Liver (tissue), 9 donors: Measurements from ENCODE around the gene AKAP12. TPM values are rescaled to one million over a fixed set of nuclear protein-coding genes. Genes with fewer than 3 reads are reported as not detected.

Source experiments
- DNase-seq: peaks from one replicate; pipeline ENCODE4 v3.0.0-alpha.2; 2017; ENCODE audit warnings: low spot score
- H3K27ac ChIP-seq, 2 donors: one replicate each; pipeline ENCODE4 v1.7.0; 2013; ENCODE audit warnings: inconsistent platforms in 2 of 2, low read length in 2 of 2, control low read depth in 1 of 2, low read depth in 1 of 2, mild to moderate bottlenecking in 1 of 2
- H3K27me3 ChIP-seq, 4 donors: one replicate each; pipeline versions ENCODE4 v1.6.1 to v1.7.0; 2013; ENCODE audit warnings: low read length in 3 of 4, inconsistent platforms in 1 of 4, mild to moderate bottlenecking in 1 of 4, moderate library complexity in 1 of 4; ENCODE audit not compliant: control insufficient read depth in 4 of 4, insufficient read depth in 4 of 4
- H3K36me3 ChIP-seq, 4 donors: one replicate each; pipeline versions ENCODE4 v1.6.1 to v1.7.0; 2013; ENCODE audit warnings: low read length in 3 of 4, mild to moderate bottlenecking in 3 of 4, low read depth in 1 of 4, moderate library complexity in 1 of 4; ENCODE audit not compliant: control insufficient read depth in 4 of 4, insufficient read depth in 3 of 4
- H3K4me1 ChIP-seq, 4 donors: one replicate each; pipeline versions ENCODE4 v1.6.1 to v1.7.0; 2013; ENCODE audit warnings: low read length in 3 of 4, mild to moderate bottlenecking in 3 of 4, moderate library complexity in 1 of 4; ENCODE audit not compliant: control insufficient read depth in 4 of 4, insufficient read depth in 4 of 4
- H3K4me3 ChIP-seq, 3 donors: one replicate each; pipeline versions ENCODE4 v1.6.1 to v1.7.0; 2013; ENCODE audit warnings: low read length in 3 of 3, control low read depth in 1 of 3, low read depth in 1 of 3, mild to moderate bottlenecking in 1 of 3
- H3K9ac ChIP-seq, 2 donors: one replicate each; pipeline ENCODE4 v1.7.0; 2013; ENCODE audit warnings: low read length in 2 of 2, mild to moderate bottlenecking in 2 of 2, moderate library complexity in 2 of 2, control low read depth in 1 of 2, low read depth in 1 of 2
- H3K9me3 ChIP-seq, 4 donors: one replicate each; pipeline versions ENCODE4 v1.6.1 to v1.7.0; 2013; ENCODE audit warnings: low read length in 3 of 4; ENCODE audit not compliant: control insufficient read depth in 4 of 4
- ATF3 ChIP-seq: IDR thresholded peaks from 2 replicates; pipeline ENCODE4 v1.6.1; 2016; ENCODE audit warnings: antibody characterized with exemption
- CTCF ChIP-seq: fragments of 150-350 bp; IDR thresholded peaks from 2 replicates; pipeline ENCODE4 v1.5.1; 2017; ENCODE audit warnings: improper control_type of control experiment, low read depth, low read length; ENCODE audit not compliant: missing input control
- FOXA1 ChIP-seq: IDR thresholded peaks from 2 replicates; pipeline ENCODE4 v1.6.1; 2016; ENCODE audit warnings: antibody characterized with exemption
- FOXA2 ChIP-seq: IDR thresholded peaks from 2 replicates; pipeline ENCODE4 v1.6.1; 2016; ENCODE audit warnings: antibody characterized with exemption
- GABPA ChIP-seq, 2 donors: IDR thresholded peaks in 1 of 2; conservative IDR thresholded peaks in 1 of 2; 2 replicates each; pipeline ENCODE4 v1.6.1; 2016; ENCODE audit warnings: antibody characterized with exemption in 2 of 2, mild to moderate bottlenecking in 1 of 2, moderate library complexity in 1 of 2
- HNF4A ChIP-seq, 2 donors: conservative IDR thresholded peaks; 2 replicates each; pipeline ENCODE4 v1.6.1; 2016; ENCODE audit warnings: antibody characterized with exemption in 2 of 2, mild to moderate bottlenecking in 2 of 2
- JUND ChIP-seq, 2 donors: IDR thresholded peaks; 2 replicates each; pipeline ENCODE4 v1.6.1; 2016; ENCODE audit warnings: antibody characterized with exemption in 2 of 2
- MAX ChIP-seq: IDR thresholded peaks from 2 replicates; pipeline ENCODE4 v1.6.1; 2016; ENCODE audit warnings: antibody characterized with exemption
- NR2F2 ChIP-seq: IDR thresholded peaks from 2 replicates; pipeline ENCODE4 v1.6.1; 2016; ENCODE audit warnings: antibody characterized with exemption
- RAD21 ChIP-seq, 2 donors: IDR thresholded peaks; 2 replicates each; pipeline ENCODE4 v1.6.1; 2016; ENCODE audit warnings: antibody characterized with exemption in 2 of 2, mild to moderate bottlenecking in 2 of 2
- REST ChIP-seq: IDR thresholded peaks from 2 replicates; pipeline ENCODE4 v1.6.1; 2016; ENCODE audit warnings: antibody characterized with exemption, mild to moderate bottlenecking
- RXRA ChIP-seq, 2 donors: IDR thresholded peaks; 2 replicates each; pipeline ENCODE4 v1.6.1; 2017 to 2018; ENCODE audit warnings: antibody characterized with exemption in 2 of 2, mild to moderate bottlenecking in 1 of 2
- SP1 ChIP-seq: IDR thresholded peaks from 2 replicates; pipeline ENCODE4 v1.6.1; 2018; ENCODE audit warnings: antibody characterized with exemption, mild to moderate bottlenecking
- YY1 ChIP-seq: IDR thresholded peaks from 2 replicates; pipeline ENCODE4 v1.6.1; 2016; ENCODE audit warnings: antibody characterized with exemption, mild to moderate bottlenecking
- ZBTB33 ChIP-seq: IDR thresholded peaks from 2 replicates; pipeline ENCODE4 v1.6.1; 2016; ENCODE audit warnings: antibody characterized with exemption
- WGBS: extraction: QIAGEN DNeasy Blood & Tissue Kit; methylation state at CpG from one replicate; pipeline ENCODE4 v1.1.7; 2013; 5-methylcytosine and 5-hydroxymethylcytosine counted together
- polyA plus RNA-seq, 2 donors: library from polyadenylated mRNA; stranded (reverse) in 1 of 2; unstranded in 1 of 2; fragments of 200-250 nt in 1 of 2; fragments of >200 nt in 1 of 2; fragmentation: Nextera tagmentation in 1 of 2; extraction: Ambion mirVana in 1 of 2; gene quantifications; one replicate each; pipeline versions ENCODE4 v1.2.1 to v1.2.3, GENCODE V29; 2013 to 2015
- total RNA-seq, 2 donors: library from RNA; depleted of rRNA; stranded (reverse); fragments of >200 nt; gene quantifications; one replicate each; pipeline ENCODE4 v1.2.3, GENCODE V29; 2014
- donor health status: healthy.
- donor health status: healthy.
- donor health status: healthy.
- donor health status: healthy.
- donor health status: healthy.

The AKAP12 gene
- total and polyA plus RNA-seq, 4 donors = 6.7 to 14.8 (median 8.6) TPM

- H3K36me3 ChIP-seq = no peaks in the 10 kb centered on the region
- no peak overlapping the region for H3K9ac ChIP-seq
- H3K4me3 ChIP-seq = no peak overlapping the region
- no peak for DNase-seq
- 86% methylated on average over 14 of the region's 14 CpGs for WGBS
- no peaks in the 10 kb centered on the region for H3K9me3 ChIP-seq
- no peak overlapping the region for H3K27ac ChIP-seq
- peaks cover 0 to 11% (median 6%) of the 10 kb centered on the region in 4 donors for H3K4me1 ChIP-seq
- TF ChIP-seq RAD21 (IDR thresholded peaks at IDR 0.05) (no peak), NR2F2 (no peak), MAX (no peak), REST (no peak), JUND (IDR thresholded peaks at IDR 0.05) (no peak), CTCF (no peak), GABPA (IDR thresholded peaks at IDR 0.05 in 1 of 2, conservative IDR thresholded peaks at IDR 0.05 in 1 of 2) (no peak), SP1 (no peak), HNF4A (conservative IDR thresholded peaks at IDR 0.05) (no peak), FOXA1 (no peak), RXRA (IDR thresholded peaks at IDR 0.05) (no peak), ATF3 (no peak), YY1 (no peak), ZBTB33 (no peak), FOXA2 (no peak)
- no peaks in the 10 kb centered on the region for H3K27me3 ChIP-seq
Observed at GRCh38 chr6:151310852-151311767, 71.3 kb downstream of the AKAP12 start.
